Hematopoietic multipotent progenitor cell (in vitro differentiated cells): Measurements from ENCODE around the gene VHLL. TPM values are rescaled to one million over a fixed set of nuclear protein-coding genes. Genes with fewer than 3 reads are reported as not detected.
A peak's percentile ranks its signal among the peaks of the same experiment; 100 is the strongest.

Source experiments
- DNase-seq, 3 donors: peaks; one replicate each; pipeline ENCODE4 v3.0.0-alpha.2; 2011 to 2015; ENCODE audit warnings: low read depth in 2 of 3, low spot score in 2 of 3
- total RNA-seq: library from RNA; depleted of rRNA; stranded (reverse); fragments of >200 nt; gene quantifications from one replicate; pipeline ENCODE4 v1.2.3, GENCODE V29; 2012

VHLL gene
- total RNA-seq, 1 donor, result not detected

GRCh38 chr1:156291226-156292061 lies 7.7 kb downstream of the VHLL start:
- DNase-seq, result peak in 2 of 3 donors; percentile 69 to 75

GRCh38 chr1:156289857-156290256 lies 9.2 kb downstream of the VHLL start:
- DNase-seq, result no peak

- DNase-seq, result no peak
Observed at GRCh38 chr1:156286061-156286460, 13.0 kb downstream of the VHLL start.

DNA sequence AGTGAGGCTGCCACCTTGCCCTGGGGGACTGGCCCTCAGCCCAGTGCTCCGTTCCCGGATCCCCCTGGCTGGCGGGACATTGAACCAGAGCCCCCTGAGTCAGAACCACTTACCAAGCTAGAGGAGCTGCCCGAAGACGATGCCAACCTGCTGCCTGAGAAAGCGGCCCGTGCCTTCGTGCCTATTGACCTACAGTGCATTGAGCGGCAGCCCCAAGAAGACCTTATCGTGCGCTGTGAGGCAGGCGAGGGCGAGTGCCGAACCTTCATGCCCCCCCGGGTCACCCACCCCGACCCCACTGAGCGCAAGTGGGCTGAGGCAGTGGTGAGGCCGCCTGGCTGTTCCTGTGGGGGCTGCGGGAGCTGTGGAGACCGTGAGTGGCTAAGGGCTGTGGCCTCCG lies 13.7 kb downstream of the VHLL start:
- DNase-seq, result no peak

- DNase-seq, result no peak
Observed at GRCh38 chr1:156284757-156285156, 14.3 kb downstream of the VHLL start.

- no peak for DNase-seq
Observed at GRCh38 chr1:156284112-156284511, 15.0 kb downstream of the VHLL start, which contains the start of gene TMEM79. Gene TMEM79, plus strand, starts transcription at chr1:156284325. Its CDS starts 902 bp downstream, at chr1:156285227.

DNA sequence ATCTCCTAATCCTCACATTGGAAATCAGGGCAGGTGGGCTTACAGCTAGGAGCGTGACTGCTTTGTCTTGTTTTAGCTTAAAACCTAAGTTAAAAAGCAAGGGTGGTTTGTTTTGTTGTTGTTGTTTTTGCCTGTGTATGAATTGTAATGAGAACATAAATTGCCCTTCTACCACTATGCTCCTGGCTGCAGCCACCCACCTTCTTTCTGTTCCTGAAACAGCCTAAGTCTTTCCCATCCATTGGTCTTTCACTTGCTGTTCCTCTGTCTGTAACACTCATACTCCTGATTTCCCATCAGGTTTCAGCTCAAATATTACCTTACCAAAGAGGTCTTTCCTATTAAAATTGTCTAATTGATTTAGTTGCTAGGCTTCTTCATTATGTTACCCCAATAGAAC lies 15.6 kb downstream of the VHLL start:
- DNase-seq, result no peak

DNA sequence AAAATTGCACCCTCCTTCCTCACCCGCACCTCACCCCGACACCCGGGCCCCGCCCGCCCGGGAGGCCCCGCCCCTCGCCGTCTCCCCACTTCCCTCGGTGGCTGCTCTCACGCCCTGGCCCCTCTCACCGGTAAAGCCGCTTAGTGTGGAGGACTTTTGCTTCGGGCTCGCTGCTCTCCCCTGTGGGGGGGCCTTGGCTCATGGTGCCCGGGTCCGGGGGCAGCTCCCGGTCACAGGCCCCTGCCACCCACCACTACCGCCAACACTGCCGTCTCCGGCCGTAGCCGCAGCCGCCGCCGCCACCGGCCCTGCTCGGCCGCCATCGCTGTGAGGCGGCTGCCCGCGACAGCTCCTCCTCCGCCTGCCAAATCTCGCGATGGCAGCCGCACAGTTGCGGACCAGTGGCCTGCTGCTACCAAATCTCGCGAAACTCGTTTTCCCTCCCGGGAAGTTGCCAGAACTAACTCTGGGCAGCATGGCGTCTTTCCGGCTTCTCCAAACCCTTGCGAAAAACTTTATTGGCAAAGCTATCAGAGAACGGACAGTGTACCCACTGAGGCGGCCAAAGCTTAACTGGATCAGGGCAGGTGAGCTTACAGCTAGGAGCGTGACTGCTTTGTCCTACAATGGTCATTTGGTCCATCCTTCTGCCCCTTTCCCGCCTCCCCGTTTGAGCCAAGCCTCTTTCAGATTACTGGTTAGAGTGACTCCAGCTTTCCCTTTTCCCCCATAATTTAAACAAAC lies 16.5 kb downstream of the VHLL start, which contains the start of gene SMG5:
Gene SMG5, minus strand, starts transcription at position 347 of the 744 bp plus-strand sequence. Its CDS starts 145 bp downstream, at position 202.
- peak; percentile 84 to 99 (median 98) for DNase-seq

- no peak for DNase-seq
Observed at GRCh38 chr1:156281693-156282478, 17.2 kb downstream of the VHLL start.

DNA sequence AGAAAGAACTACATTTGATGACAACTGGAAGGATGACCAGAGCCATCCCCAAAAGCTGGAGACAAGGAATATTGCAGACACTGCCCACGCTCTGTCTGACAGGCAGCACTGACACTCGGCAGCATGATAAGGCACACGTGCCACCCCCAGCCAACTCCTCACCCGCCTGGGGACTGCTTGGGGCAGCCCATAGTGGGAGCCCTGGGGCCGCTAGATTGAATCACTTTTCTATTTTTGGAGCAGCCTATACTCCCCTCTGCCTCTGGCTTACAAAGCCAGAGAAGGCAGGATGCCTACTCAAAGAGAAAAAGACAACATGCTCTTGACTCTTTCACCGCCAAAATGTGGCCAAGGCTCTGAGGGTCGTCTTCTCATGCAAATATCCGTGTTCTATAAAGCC lies 17.8 kb downstream of the VHLL start:
- peak in 1 of 3 donors; percentile 50 for DNase-seq

DNA sequence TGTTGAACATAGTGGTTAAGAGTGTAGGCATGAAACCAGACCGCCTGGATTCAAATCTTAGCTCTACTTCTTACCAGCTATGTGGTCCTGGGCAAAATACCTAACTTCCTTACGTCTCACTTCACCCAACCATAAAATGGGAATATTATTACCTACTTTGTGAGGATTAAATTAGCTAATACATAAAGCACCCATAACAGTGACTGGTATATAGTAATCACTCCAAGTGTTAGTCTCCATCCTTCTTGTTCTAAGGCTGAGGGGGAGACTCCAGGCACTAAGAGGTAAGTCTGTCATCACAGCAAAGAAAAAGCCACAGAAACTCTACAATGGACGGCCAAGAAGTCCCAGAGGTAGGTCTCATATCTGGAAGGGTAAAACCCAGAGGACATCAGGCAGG lies 19.3 kb downstream of the VHLL start:
- no peak for DNase-seq

DNA sequence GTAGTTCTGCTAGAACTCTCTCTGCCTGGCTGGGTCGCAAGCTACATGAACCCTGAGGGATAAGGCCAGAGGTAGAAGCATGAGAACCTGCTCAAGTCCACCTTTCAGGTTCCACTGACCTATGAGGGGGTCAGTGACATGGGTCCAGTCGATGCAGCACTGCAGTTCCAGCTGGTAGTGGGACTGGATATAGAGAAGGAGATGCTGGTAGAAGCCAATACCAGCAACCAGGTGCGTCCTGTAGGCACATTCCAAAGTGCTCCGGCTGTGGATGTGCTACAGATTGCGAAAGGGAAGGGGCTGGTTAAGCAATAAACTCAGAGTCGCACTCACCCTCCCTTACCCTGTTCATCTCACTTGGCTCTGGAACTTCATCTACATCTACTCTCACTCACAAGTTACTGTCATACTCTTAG lies 22.1 kb downstream of the VHLL start:
- DNase-seq, result no peak

DNA sequence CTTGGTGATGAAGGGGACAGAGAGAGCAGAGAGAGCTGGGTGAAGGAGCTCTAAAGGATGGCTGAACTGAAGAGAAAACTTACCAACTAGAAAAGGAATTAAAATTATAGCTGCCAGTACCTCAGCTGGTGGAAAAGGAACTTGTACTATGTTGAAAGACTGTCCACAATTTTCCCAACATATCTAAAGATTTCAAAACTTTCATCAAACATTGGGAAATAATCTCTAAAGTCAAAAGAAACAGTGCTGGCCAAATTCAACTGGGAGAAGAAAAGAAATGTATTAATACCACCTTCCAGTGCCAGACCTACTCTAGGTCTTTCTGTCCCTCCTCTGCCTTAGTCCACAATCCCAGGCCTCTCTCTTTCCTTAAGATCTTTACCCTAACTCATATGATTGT lies 22.6 kb downstream of the VHLL start:
- no peak for DNase-seq

GRCh38 chr1:156270314-156270713 lies 28.8 kb downstream of the VHLL start:
- DNase-seq, result no peak

- DNase-seq, result no peak
Observed at GRCh38 chr1:156268336-156268735, 30.8 kb downstream of the VHLL start.

DNA sequence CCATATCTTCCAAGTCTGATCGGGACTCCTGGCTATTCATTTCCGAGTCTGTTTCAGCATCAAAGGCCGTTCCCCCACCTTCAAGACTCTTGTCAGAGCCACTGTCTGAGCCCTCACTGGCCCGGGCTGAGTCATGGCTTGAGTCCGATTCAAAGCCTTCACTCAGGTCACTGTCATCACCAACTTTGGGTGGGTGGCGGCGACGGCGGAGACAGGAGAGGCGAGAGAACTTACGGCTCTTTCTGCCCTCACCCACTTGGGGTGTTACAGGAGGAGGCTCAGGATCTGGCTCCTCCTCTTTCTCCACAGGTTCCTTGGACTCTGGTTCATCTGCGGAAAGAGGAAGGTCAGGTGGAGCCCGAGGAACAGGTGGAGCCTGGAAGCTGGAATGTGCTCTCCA lies 33.1 kb downstream of the VHLL start:
- DNase-seq, result no peak

DNA sequence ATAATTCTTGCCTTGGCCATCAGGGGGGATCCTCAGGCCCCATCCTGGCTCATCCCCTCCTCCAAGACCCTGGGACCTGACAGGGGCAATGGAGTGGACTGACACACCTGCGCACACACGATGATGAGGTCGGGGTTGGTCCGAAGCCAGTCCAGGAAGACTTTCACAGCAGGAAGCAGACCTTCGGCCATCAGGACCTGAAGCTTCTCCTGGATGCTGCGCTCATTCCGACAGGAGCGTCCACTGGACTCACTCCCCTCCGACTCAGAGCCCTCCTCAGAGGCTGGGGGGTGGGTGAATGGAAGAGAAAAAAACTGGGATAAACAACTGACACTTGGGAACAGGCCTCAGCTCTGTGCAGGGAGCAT lies 35.8 kb downstream of the VHLL start:
- DNase-seq, result no peak

DNA sequence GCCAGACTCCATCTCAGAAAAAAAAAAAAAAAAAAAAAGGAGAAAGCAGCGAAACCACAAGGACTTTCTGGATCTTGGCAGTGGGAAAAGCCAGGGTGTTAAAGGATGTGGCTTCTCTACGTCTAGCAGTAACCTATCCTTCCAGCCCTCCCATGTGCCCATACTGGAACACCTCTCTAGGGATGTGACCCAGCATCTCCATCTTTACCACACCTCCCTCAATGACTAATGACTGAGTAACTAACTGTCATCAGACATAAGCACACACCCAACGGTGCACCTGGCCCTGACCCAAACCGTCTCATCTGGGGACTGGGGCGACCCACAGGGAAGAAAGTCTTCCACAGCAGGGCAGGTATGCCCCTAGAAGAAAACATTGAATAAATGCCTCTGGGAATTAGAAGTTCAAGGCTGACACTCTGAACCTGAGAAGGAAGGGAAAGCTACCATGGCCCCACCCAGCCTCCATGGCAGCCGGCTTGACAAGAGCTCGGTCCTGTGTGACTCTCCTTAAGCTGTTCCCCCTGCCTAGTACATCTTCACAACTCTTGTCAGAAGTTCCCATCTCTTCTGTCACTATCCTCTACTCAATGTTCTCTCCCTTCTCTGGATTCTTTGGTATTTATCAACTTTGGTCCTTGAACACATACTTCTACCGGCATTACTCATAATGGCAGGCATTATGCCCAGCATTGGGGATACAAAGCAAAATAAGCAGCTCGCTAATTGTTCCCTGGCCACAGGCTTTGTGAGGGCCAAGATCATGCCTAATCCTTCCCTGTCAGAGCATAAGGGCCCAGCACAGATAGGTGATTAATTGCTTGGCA lies 36.4 kb downstream of the VHLL start:
- no peak for DNase-seq

- DNase-seq, result no peak
Observed at GRCh38 chr1:156260896-156261295, 38.2 kb downstream of the VHLL start.

DNA sequence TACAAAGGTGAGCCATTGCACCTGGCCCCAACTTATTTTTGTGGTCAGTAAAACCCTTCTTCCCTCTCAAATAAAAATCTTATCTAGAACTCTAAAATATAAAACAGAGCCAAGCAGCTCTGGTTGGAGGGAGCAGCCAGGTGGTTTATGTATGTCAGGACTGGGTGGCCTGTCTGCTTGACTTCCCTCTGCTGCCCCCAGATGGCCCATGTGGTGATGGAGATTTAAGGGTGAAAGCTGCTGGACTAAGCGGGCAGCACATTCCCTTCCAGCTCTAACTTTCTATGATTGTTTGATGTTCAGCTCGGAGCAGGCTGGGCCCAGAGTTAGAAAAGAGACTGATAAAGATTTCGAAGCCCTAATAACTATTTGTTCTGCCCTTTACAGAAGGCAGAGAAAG lies 39.3 kb downstream of the VHLL start:
- DNase-seq, result peak in 1 of 3 donors; percentile 47
